ENCODE data around the gene EZH2.

GRCh38 chr7:148872188-148872587 lies 11.9 kb downstream of the EZH2 start:
- TF ChIP-seq POLR2AphosphoS5 (IDR thresholded peaks at IDR 0.05; ENCODE audit: low read depth, low read length) = no peak
- TF ChIP-seq TAF1 (IDR thresholded peaks at IDR 0.05; ENCODE audit: borderline replicate concordance, insufficient read depth, low read length) = no peak
